ENCODE measurements around the gene TAL1.
A peak's percentile ranks its signal among the peaks of the same experiment; 100 is the strongest.
"Not testable (repeated sequence)": the region's sequence is repeated elsewhere in the genome, so short reads cannot be mapped to it uniquely, and the experiment has no call there.

TAL1 gene

GRCh38 chr1:47232187-47232874 lies at the start of gene TAL1:
TAL1 (minus strand) TSS chr1:47232225; CDS start chr1:47225888, 6,337 bp downstream.
- DNase-seq (ENCODE audit: low read depth) = no peak

GRCh38 chr1:47280142-47280541 lies 48.1 kb upstream of the TAL1 start:
- DNase-seq (ENCODE audit: low read depth) = peak; percentile 57

- DNase-seq (ENCODE audit: low read depth) = no peak
Observed at GRCh38 chr1:47276850-47277249, 44.8 kb upstream of the TAL1 start.

GRCh38 chr1:47275811-47276210 lies 43.8 kb upstream of the TAL1 start:
- DNase-seq (ENCODE audit: low read depth) = peak; percentile 8

GRCh38 chr1:47265529-47265928 lies 33.5 kb upstream of the TAL1 start:
- not testable (repeated sequence) for DNase-seq (ENCODE audit: low read depth)

- peak; percentile 52 for DNase-seq (ENCODE audit: low read depth)
Observed at GRCh38 chr1:47262787-47263413, 30.9 kb upstream of the TAL1 start.

GRCh38 chr1:47257224-47257623 lies 25.2 kb upstream of the TAL1 start:
- no peak for DNase-seq (ENCODE audit: low read depth)

- DNase-seq (ENCODE audit: low read depth) = no peak
Observed at GRCh38 chr1:47252795-47253194, 20.8 kb upstream of the TAL1 start.

GRCh38 chr1:47252369-47252768 lies 20.3 kb upstream of the TAL1 start:
- DNase-seq (ENCODE audit: low read depth) = no peak

- DNase-seq (ENCODE audit: low read depth) = no peak
Observed at GRCh38 chr1:47249755-47250154, 17.7 kb upstream of the TAL1 start.

GRCh38 chr1:47244339-47244862 lies 12.4 kb upstream of the TAL1 start:
- DNase-seq (ENCODE audit: low read depth) = no peak

GRCh38 chr1:47243910-47244309 lies 11.9 kb upstream of the TAL1 start:
- DNase-seq (ENCODE audit: low read depth) = no peak

GRCh38 chr1:47241114-47242113 lies 9.4 kb upstream of the TAL1 start:
- no peak for DNase-seq (ENCODE audit: low read depth)

GRCh38 chr1:47238935-47239592 lies 7.0 kb upstream of the TAL1 start:
- DNase-seq (ENCODE audit: low read depth) = no peak

- no peak for DNase-seq (ENCODE audit: low read depth)
Observed at GRCh38 chr1:47235806-47236205, 3.8 kb upstream of the TAL1 start.

GRCh38 chr1:47235241-47235681 lies 3.2 kb upstream of the TAL1 start:
- DNase-seq (ENCODE audit: low read depth) = no peak

- DNase-seq (ENCODE audit: low read depth) = no peak
Observed at GRCh38 chr1:47233186-47233585, 1.2 kb upstream of the TAL1 start.

- peak; percentile 53 for DNase-seq (ENCODE audit: low read depth)
Observed at GRCh38 chr1:47231301-47232186, 481 bp downstream of the TAL1 start.

GRCh38 chr1:47230692-47231300 lies 1.2 kb downstream of the TAL1 start:
- DNase-seq (ENCODE audit: low read depth) = no peak

Measured in iris pigment epithelial cell (primary cell).